GM19397 (cell line): ENCODE data around the gene SUGP2.

ENCODE experiments used
- ATAC-seq: cut with Tn5 transposase; IDR thresholded peaks from one replicate; pipeline ENCODE4 v1.9.1; 2021; ENCODE audit warnings: mild to moderate bottlenecking, moderate library complexity; ENCODE audit not compliant: unreplicated experiment

SUGP2 gene

GRCh38 chr19:19033426-19034203 lies at the start of gene SUGP2, which contains the start of gene ARMC6:
Gene SUGP2, minus strand, starts transcription at chr19:19033517. Its CDS starts 2,446 bp downstream, at chr19:19031071.
Gene ARMC6, plus strand, starts transcription at chr19:19033603. Its CDS starts 607 bp downstream, at chr19:19034210.
- peak; percentile 73 for ATAC-seq

DNA sequence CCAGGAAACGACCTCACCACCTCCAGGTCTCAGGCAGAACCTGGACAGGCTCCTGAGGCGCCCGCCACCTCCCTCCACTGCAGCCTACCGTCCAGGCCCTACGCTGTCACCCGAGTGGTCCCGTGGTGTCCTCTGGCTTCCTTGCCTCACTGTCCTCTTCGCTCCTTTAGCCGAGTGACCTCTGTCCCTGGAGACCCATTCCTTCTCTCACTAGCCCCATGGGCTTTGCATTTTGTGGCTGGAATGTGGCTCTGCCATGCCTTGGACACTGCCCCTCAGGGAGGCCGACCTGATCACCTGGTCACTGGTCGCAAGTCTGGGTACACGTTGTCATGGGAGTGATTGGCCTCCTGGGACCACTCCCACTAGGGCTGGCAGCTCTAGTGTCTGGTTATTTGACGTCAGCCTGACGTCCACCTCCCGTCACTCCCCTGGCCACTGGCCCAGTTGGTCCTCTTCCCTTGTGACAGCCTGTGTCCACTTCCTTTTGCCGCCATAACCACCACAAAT lies 48.4 kb upstream of the SUGP2 start:
- ATAC-seq, result no peak

GRCh38 chr19:19079571-19079970 lies 46.3 kb upstream of the SUGP2 start:
- no peak for ATAC-seq

DNA sequence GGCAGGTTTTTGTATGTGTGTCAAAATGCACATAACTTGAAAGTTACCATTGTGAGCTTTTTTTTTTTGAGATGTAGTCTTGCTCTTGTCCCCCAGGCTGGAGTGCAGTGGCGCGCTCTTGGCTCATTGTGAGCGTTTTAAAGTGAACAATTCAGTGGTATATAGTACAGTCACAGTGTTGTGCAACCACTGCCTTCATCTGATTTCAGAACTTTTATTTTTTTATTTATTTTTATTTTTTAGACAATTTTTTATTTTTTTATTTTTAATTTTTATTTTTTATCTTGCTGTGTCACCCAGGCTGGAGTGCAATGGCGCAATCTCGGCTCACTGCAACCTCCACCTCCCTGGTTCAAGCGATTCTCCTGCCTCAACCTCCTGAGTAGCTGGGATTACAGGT lies 45.5 kb upstream of the SUGP2 start:
- ATAC-seq, result no peak

GRCh38 chr19:19077103-19077502 lies 43.8 kb upstream of the SUGP2 start:
- ATAC-seq, result no peak

- ATAC-seq, result no peak
These were observed 43.2 kb upstream of the SUGP2 start for GRCh38 chr19:19076476-19076875.

DNA sequence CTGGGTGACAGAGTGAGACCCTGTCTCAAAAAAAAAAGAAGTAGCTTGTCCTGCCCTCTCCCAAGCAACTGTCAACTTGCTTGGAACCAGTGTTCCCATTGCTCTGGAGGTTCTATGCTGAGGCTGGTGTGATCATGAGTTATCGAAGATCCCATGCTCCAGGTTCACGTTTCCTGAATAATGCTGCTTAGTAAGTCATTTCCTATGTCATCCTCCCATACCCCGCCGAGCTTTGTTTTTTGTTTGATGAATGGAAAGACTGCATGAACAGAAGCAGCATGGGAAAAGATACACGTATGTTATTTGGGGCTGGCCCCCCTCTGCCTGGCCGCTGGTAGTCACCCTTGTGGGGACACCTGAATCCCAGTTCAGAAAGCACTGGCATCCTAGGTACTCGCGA lies 41.8 kb upstream of the SUGP2 start:
- ATAC-seq, result no peak

GRCh38 chr19:19074196-19074882 lies 41.0 kb upstream of the SUGP2 start:
- ATAC-seq, result no peak

GRCh38 chr19:19071897-19072296 lies 38.6 kb upstream of the SUGP2 start:
- no peak for ATAC-seq

DNA sequence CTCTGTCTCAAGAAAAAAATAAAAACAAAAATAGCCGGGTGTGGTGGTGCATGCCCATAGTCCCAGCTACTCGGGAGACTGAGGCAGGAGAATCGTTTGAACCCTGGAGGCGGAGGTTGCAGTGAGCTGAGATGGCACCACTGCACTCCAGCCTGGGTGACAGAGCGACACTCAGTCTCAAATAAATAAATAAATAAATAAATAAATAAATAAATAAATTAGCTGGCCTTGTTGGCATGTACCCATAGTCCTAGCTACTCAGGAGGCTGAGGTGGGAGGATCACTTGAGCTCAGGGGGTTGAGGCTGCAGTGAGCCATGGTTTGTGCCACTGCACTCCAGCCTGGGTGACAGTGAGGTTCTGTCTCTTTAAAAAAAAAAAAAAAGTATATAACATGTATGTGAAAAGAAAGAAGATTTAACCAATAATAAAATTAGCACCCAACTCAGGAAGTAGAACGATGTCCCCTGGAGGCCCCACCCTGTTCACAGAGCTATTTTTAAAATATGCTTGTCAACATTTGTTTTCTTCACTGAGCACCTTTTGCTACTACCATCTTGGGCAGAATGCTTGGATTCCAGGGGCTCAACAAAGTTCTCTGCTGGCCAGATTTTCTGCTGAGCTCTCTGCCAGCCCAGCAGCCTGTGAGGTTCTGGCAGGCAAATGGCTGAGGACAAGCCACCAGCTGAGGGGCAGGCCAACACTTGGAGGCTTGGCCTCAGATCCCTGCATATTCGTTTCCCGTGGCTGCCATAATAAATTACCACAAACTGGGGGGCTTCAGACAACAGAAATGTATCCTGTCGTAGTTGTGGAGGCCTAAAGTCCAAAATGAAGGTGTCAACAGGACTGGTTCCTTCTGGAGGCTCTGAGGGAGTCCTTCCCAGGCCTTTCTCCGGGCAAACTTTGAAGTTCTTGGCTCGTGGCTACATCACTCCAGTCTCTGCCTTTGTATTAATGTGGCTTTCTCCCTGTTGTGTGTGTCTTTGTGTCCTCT lies 35.6 kb upstream of the SUGP2 start:
- ATAC-seq, result no peak

DNA sequence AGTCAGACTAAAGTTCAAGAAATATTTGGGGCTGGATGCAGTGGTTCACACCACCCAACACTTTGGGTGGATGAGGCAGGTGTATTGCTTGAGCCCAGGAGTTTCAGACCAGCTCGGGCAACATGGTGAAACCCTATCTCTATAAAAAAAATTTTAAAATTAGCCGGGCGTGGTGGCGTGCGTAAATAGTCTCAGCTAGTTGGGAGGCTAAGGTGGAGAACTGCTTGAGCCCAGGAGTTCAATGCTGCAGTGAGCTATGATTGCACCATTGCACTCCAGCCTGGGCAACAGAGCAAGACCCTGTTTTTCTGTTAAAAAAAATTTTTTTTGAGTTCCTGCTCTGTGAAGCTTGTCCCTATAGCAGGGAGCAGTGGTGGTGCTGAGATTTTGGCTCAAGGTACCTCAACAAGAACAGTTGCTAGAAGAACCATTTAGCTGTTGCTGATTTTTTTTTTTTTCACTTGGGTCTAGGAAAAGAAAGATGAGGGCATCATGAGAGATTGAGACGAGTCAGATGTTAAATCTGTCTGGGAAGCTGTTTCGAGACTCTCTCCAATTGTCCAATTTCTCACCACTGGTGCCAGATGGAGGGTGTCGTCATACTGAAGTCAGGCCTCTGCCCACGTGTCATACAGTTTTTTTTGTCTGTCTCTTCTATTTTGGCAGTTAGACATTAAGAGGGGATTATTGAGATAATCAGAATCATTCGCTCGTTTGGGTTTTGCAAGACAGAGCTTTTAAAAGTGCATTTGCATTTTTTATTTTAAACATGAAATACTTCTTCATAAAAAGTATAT lies 34.2 kb upstream of the SUGP2 start:
- no peak for ATAC-seq

- ATAC-seq, result no peak
These were observed 31.8 kb upstream of the SUGP2 start for GRCh38 chr19:19064811-19065745.

DNA sequence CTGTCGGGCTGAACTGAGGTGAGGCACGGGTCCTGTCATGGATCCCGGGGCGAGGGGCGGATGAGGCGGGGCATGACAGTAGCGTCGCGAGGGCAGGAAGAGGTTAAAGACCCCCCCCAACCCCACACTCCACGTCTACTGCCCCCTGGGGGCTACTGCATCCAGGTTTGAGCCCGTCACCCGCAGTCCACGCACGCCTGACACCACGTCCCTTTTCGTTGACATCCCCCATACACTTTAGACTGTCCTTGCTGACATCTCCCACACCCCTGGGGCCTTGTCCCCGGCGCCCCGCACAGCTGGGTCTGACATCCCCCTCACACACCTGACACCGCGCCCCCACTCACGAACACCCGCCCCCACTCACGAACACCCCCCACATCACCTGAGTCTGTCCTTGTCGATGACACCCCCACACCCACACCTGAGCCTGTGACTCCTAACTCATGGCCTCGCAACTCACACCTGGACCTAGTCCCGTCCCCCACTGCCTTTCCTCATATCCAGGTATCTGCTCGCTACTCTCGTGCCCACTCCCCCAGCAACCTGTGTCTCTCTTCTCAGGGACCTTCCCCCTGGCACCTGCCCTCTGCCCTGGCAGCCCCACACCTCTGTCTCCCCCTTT lies 30.9 kb upstream of the SUGP2 start:
- no peak for ATAC-seq

- peak; percentile 88 for ATAC-seq
These were observed 30.1 kb upstream of the SUGP2 start, which contains the start of gene SLC25A42 for GRCh38 chr19:19063183-19064097. Gene SLC25A42, plus strand, starts transcription at chr19:19063994. Its CDS starts 32,131 bp downstream, at chr19:19096125.

DNA sequence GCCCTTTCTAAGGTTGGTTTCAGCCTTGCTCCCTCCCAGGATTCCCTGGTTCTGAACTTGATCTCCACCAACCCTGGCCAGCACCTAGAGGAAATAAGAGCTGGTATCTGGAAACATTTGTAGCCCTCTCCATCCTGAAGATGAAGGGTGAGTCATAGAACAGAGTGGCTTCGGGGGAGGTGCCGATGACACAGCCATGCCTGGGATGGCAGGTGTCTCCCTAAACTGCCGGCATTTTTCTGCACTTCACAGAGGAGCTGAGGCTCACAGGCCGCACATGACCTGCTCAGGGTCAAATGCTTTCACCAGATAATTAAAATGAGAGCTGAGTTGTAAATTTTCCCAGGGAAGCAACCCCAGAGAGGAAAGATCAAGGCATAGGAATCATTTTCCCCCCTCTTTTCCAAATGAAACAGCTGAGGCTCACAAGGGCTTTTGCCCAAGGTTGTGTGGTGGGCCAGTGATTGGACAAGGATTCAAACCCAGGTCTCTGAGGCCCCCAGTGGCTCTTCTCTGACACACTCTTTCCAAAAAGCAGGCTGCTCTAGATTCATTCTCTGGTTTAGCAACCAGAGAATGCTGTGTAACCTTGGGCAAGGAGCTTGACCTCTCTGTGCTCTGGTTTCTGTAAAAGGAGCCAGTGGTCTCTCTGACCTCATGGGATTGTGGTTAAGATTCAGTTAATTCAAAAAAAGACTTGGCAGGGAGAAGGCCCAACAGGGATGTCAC lies 29.3 kb upstream of the SUGP2 start:
- ATAC-seq, result no peak

GRCh38 chr19:19061506-19061905 lies 28.2 kb upstream of the SUGP2 start:
- ATAC-seq, result no peak
